NT2/D1 (cell line): Measurements from ENCODE around the gene LTBP4.

ENCODE experiments used
- DNase-seq: peaks from one replicate; pipeline ENCODE4 v3.0.0-alpha.2; 2011; ENCODE audit warnings: low read depth, low spot score
- H3K27me3 ChIP-seq: 2 replicates; pipeline ENCODE4 v1.6.0; 2011; ENCODE audit warnings: mild to moderate bottlenecking; ENCODE audit not compliant: insufficient read length, insufficient read depth
- H3K36me3 ChIP-seq: 2 replicates; pipeline ENCODE4 v1.6.1; 2011; ENCODE audit warnings: mild to moderate bottlenecking, low read length, mixed read lengths; ENCODE audit not compliant: insufficient read depth, insufficient read length
- H3K4me1 ChIP-seq: 2 replicates; pipeline ENCODE4 v1.5.1; 2011; ENCODE audit not compliant: insufficient read depth, insufficient read length
- H3K4me3 ChIP-seq: 2 replicates; pipeline ENCODE4 v1.5.1; 2011; ENCODE audit warnings: low read depth; ENCODE audit not compliant: insufficient read length
- H3K9ac ChIP-seq: 2 replicates; pipeline ENCODE4 v1.6.0; 2011; ENCODE audit warnings: low read depth; ENCODE audit not compliant: insufficient read length
- H3K9me3 ChIP-seq: 2 replicates; pipeline ENCODE4 v1.5.1; 2011; ENCODE audit warnings: mild to moderate bottlenecking, low read length; ENCODE audit not compliant: insufficient read depth
- SUZ12 ChIP-seq: IDR thresholded peaks from 2 replicates; pipeline ENCODE4 v1.6.1; 2011; ENCODE audit not compliant: insufficient read length, insufficient read depth; ENCODE audit errors: extremely low read depth
- YY1 ChIP-seq: IDR thresholded peaks from 2 replicates; pipeline ENCODE4 v1.6.1; 2011; ENCODE audit not compliant: insufficient read length, insufficient read depth
- ZNF274 ChIP-seq: IDR thresholded peaks from 2 replicates; pipeline ENCODE4 v1.6.1; 2011; ENCODE audit warnings: mild to moderate bottlenecking, low read depth, low read length

LTBP4 gene

GRCh38 chr19:40666803-40667438, 65.8 kb downstream of the LTBP4 start:
- TF ChIP-seq SUZ12 = no peak
- TF ChIP-seq ZNF274 = no peak
- no peak for TF ChIP-seq YY1
- Histone ChIP-seq H3K9me3 (no peaks in the 10 kb centered on the region), H3K4me1 (peaks cover 4% of the 10 kb centered on the region), H3K27me3 (no peaks in the 10 kb centered on the region), H3K9ac (no peak overlapping the region), H3K36me3 (peaks cover 47% of the 10 kb centered on the region), H3K4me3 (no peak overlapping the region)
- DNase-seq = no peak

GRCh38 chr19:40667602-40668001, 66.4 kb downstream of the LTBP4 start:
- Histone ChIP-seq H3K4me3 (no peak overlapping the region), H3K9me3 (no peaks in the 10 kb centered on the region), H3K4me1 (peaks cover 4% of the 10 kb centered on the region), H3K36me3 (peaks cover 54% of the 10 kb centered on the region), H3K9ac (no peak overlapping the region), H3K27me3 (no peaks in the 10 kb centered on the region)
- TF ChIP-seq SUZ12 = no peak
- TF ChIP-seq YY1 = no peak
- no peak for TF ChIP-seq ZNF274
- no peak for DNase-seq

GRCh38 chr19:40668991-40669614, 67.9 kb downstream of the LTBP4 start:
- H3K4me1 ChIP-seq = no peaks in the 10 kb centered on the region
- no peak overlapping the region for H3K9ac ChIP-seq
- DNase-seq = no peak
- no peak overlapping the region for H3K4me3 ChIP-seq
- H3K27me3 ChIP-seq = no peaks in the 10 kb centered on the region
- H3K9me3 ChIP-seq = no peaks in the 10 kb centered on the region
- TF ChIP-seq ZNF274 = no peak
- no peak for TF ChIP-seq YY1
- TF ChIP-seq SUZ12 = no peak
- H3K36me3 ChIP-seq = peaks cover 69% of the 10 kb centered on the region

GRCh38 chr19:40671404-40671803, 70.2 kb downstream of the LTBP4 start:
- Histone ChIP-seq H3K9ac (no peak overlapping the region), H3K27me3 (no peaks in the 10 kb centered on the region), H3K36me3 (peaks cover 89% of the 10 kb centered on the region), H3K4me1 (no peaks in the 10 kb centered on the region), H3K4me3 (no peak overlapping the region), H3K9me3 (no peaks in the 10 kb centered on the region)
- TF ChIP-seq SUZ12 (no peak), ZNF274 (no peak), YY1 (no peak)
- no peak for DNase-seq

GRCh38 chr19:40672038-40672437, 70.9 kb downstream of the LTBP4 start:
- no peaks in the 10 kb centered on the region for H3K27me3 ChIP-seq
- no peak overlapping the region for H3K9ac ChIP-seq
- H3K36me3 ChIP-seq = peaks cover 89% of the 10 kb centered on the region
- TF ChIP-seq ZNF274 (no peak), YY1 (no peak), SUZ12 (no peak)
- H3K4me1 ChIP-seq = no peaks in the 10 kb centered on the region
- no peaks in the 10 kb centered on the region for H3K9me3 ChIP-seq
- H3K4me3 ChIP-seq = no peak overlapping the region
- no peak for DNase-seq

- Histone ChIP-seq H3K4me1 (no peaks in the 10 kb centered on the region), H3K4me3 (no peak overlapping the region), H3K9me3 (no peaks in the 10 kb centered on the region), H3K27me3 (no peaks in the 10 kb centered on the region), H3K9ac (no peak overlapping the region), H3K36me3 (peaks cover 89% of the 10 kb centered on the region)
- no peak for DNase-seq
- TF ChIP-seq YY1 (no peak), ZNF274 (no peak), SUZ12 (no peak)
Measured at GRCh38 chr19:40672573-40673299, 71.6 kb downstream of the LTBP4 start.

GRCh38 chr19:40673397-40673796, 72.2 kb downstream of the LTBP4 start:
- H3K9me3 ChIP-seq = no peaks in the 10 kb centered on the region
- H3K9ac ChIP-seq = no peak overlapping the region
- peaks cover 88% of the 10 kb centered on the region for H3K36me3 ChIP-seq
- H3K4me1 ChIP-seq = no peaks in the 10 kb centered on the region
- no peak overlapping the region for H3K4me3 ChIP-seq
- no peak for DNase-seq
- TF ChIP-seq ZNF274 (no peak), YY1 (no peak), SUZ12 (no peak)
- H3K27me3 ChIP-seq = no peaks in the 10 kb centered on the region
